OCI-LY1 (cell line): Measurements from ENCODE around the gene RNF227.
A peak's percentile ranks its signal among the peaks of the same experiment; 100 is the strongest.

Experiments
- H2AFZ ChIP-seq: fragments of 200-600 bp; sonication (generic), shearing (Covaris generic); 2 replicates; pipeline ENCODE4 v1.6.0; 2014; ENCODE audit warnings: antibody characterized with exemption, mild to moderate bottlenecking, low read length
- H3F3A ChIP-seq: fragments of 200-600 bp; sonication (generic), shearing (Covaris generic); 2 replicates; pipeline ENCODE4 v1.6.0; 2014; ENCODE audit warnings: mild to moderate bottlenecking, antibody characterized with exemption, low read length, moderate library complexity; ENCODE audit not compliant: insufficient read depth
- H3K27ac ChIP-seq: fragments of 200-600 bp; sonication (generic); 2 replicates; pipeline ENCODE4 v1.5.1; 2014; ENCODE audit warnings: low read length, mixed run types, mild to moderate bottlenecking, low read depth; ENCODE audit not compliant: poor library complexity, severe bottlenecking
- H3K27me3 ChIP-seq: fragments of 200-600 bp; sonication (generic); 2 replicates; pipeline ENCODE4 v1.6.0; 2014; ENCODE audit warnings: antibody characterized with exemption, mild to moderate bottlenecking, low read length, moderate library complexity; ENCODE audit not compliant: insufficient read depth
- H3K36me3 ChIP-seq: fragments of 200-600 bp; sonication (generic); 2 replicates; pipeline ENCODE4 v1.6.1; 2014; ENCODE audit warnings: mild to moderate bottlenecking, antibody characterized with exemption, low read length, moderate library complexity, mixed read lengths; ENCODE audit not compliant: insufficient read depth
- H3K4me1 ChIP-seq: fragments of 200-600 bp; sonication (generic); 2 replicates; pipeline ENCODE4 v1.5.1; 2014; ENCODE audit warnings: mild to moderate bottlenecking, low read length, moderate library complexity; ENCODE audit not compliant: insufficient read depth, severe bottlenecking
- H3K4me2 ChIP-seq: fragments of 200-600 bp; sonication (generic), shearing (Covaris generic); 2 replicates; pipeline ENCODE4 v1.6.1; 2014; ENCODE audit warnings: low read length
- H3K4me3 ChIP-seq: fragments of 200-600 bp; sonication (generic); 2 replicates; pipeline ENCODE4 v1.5.1; 2014; ENCODE audit warnings: low read length, low read depth, mild to moderate bottlenecking, mixed read lengths; ENCODE audit not compliant: poor library complexity, severe bottlenecking
- H3K79me2 ChIP-seq: fragments of 200-600 bp; shearing (Covaris generic); 2 replicates; pipeline ENCODE4 v1.6.1; 2016; ENCODE audit warnings: mixed run types, low read length, mixed read lengths; ENCODE audit not compliant: insufficient read depth
- H3K9ac ChIP-seq: fragments of 200-600 bp; sonication (generic), shearing (Covaris generic); 2 replicates; pipeline ENCODE4 v1.6.1; 2014; ENCODE audit warnings: mild to moderate bottlenecking, low read length, mixed read lengths
- H3K9me2 ChIP-seq: fragments of 200-600 bp; sonication (generic), shearing (Covaris generic); 2 replicates; pipeline ENCODE4 v1.6.1; 2014; ENCODE audit warnings: low read depth, mild to moderate bottlenecking, low read length, mixed read lengths
- H3K9me3 ChIP-seq: fragments of 200-600 bp; shearing (Covaris generic); 2 replicates; pipeline ENCODE4 v1.6.1; 2014; ENCODE audit warnings: low read length, mixed read lengths
- H4K20me1 ChIP-seq: fragments of 200-600 bp; sonication (generic), shearing (Covaris generic); 2 replicates; pipeline ENCODE4 v1.6.0; 2016; ENCODE audit warnings: mild to moderate bottlenecking, low read length; ENCODE audit not compliant: insufficient read depth
- CTCF ChIP-seq: fragments of 200-600 bp; sonication (generic), shearing (Covaris generic); IDR thresholded peaks from 2 replicates; pipeline ENCODE4 v1.5.1; 2017; ENCODE audit warnings: mild to moderate bottlenecking, antibody characterized with exemption, low read length, moderate library complexity, mixed read lengths
- EZH2 ChIP-seq: fragments of 200-600 bp; sonication (generic), shearing (Covaris generic); IDR thresholded peaks from 2 replicates; pipeline ENCODE4 v1.8.0; 2017; ENCODE audit warnings: borderline replicate concordance, mixed run types, mild to moderate bottlenecking, antibody characterized with exemption, low read length, moderate library complexity, mixed read lengths

RNF227 gene

GRCh38 chr17:7889166-7889955 lies 26.7 kb downstream of the RNF227 start:
- H3F3A ChIP-seq, result no peaks in the 10 kb centered on the region
- H3K36me3 ChIP-seq, result peaks cover 51% of the 10 kb centered on the region
- no peaks in the 10 kb centered on the region for H3K9me2 ChIP-seq
- H3K4me3 ChIP-seq, result no peak overlapping the region
- H3K9me3 ChIP-seq, result no peaks in the 10 kb centered on the region
- TF ChIP-seq EZH2 (no peak), CTCF (no peak)
- H2AFZ ChIP-seq, result no peak overlapping the region
- H3K9ac ChIP-seq, result no peak overlapping the region
- H3K4me1 ChIP-seq, result peaks cover 21% of the 10 kb centered on the region
- no peaks in the 10 kb centered on the region for H4K20me1 ChIP-seq
- no peaks in the 10 kb centered on the region for H3K27me3 ChIP-seq
- H3K4me2 ChIP-seq, result peak overlapping the region; percentile 92; the same call in 1 of the 2 replicates
- peaks cover 21% of the 10 kb centered on the region for H3K79me2 ChIP-seq
- peak overlapping the region; percentile 16 for H3K27ac ChIP-seq

GRCh38 chr17:7888184-7888920 lies 27.7 kb downstream of the RNF227 start, which contains the start of gene CHD3:
TSS of gene CHD3 (plus strand) at chr17:7888789. CDS start at chr17:7889001, 212 bp downstream.
- peaks cover 21% of the 10 kb centered on the region for H3K79me2 ChIP-seq
- no peak within 1 kb of the TSS for H2AFZ ChIP-seq

More at GRCh38 chr17:7888184-7888920, 27.7 kb downstream of the RNF227 start, which contains the start of gene CHD3:
- no peaks in the 10 kb centered on the region for H3K9me2 ChIP-seq
- H3K4me3 ChIP-seq, result peak within 1 kb of the TSS; percentile 98
- H3K4me1 ChIP-seq, result peaks cover 29% of the 10 kb centered on the region
- H4K20me1 ChIP-seq, result no peaks in the 10 kb centered on the region
- no peaks in the 10 kb centered on the region for H3F3A ChIP-seq
- H3K27ac ChIP-seq, result peak within 1 kb of the TSS; percentile 90
- H3K36me3 ChIP-seq, result peaks cover 41% of the 10 kb centered on the region
- no peak for TF ChIP-seq CTCF
- H3K27me3 ChIP-seq, result no peaks in the 10 kb centered on the region
- H3K4me2 ChIP-seq, result peak within 1 kb of the TSS; percentile 92
- H3K9ac ChIP-seq, result peak within 1 kb of the TSS; percentile 70
- H3K9me3 ChIP-seq, result no peaks in the 10 kb centered on the region
